GM06990 (cell line): ENCODE data around the gene TOMM6.

ENCODE experiments used
- DNase-seq: peaks from one replicate; pipeline ENCODE4 v3.0.0-alpha.2; 2011; ENCODE audit not compliant: insufficient read length; ENCODE audit errors: extremely low read depth
- H3K27me3 ChIP-seq: replicated peaks from 2 replicates; pipeline ENCODE4 v1.6.0; 2011; ENCODE audit warnings: low read length; ENCODE audit not compliant: control insufficient read depth, insufficient read depth
- H3K36me3 ChIP-seq: 2 replicates; pipeline ENCODE4 v1.5.1; 2011; ENCODE audit warnings: low read length; ENCODE audit not compliant: control insufficient read depth, insufficient read depth
- H3K4me3 ChIP-seq: replicated peaks from 2 replicates; pipeline ENCODE4 v1.5.1; 2011; ENCODE audit warnings: low read depth, mild to moderate bottlenecking, control low read depth, low read length
- CTCF ChIP-seq: IDR thresholded peaks from 2 replicates; pipeline ENCODE4 v1.5.1; 2011; ENCODE audit warnings: low read length, control low read depth, mild to moderate bottlenecking, inconsistent platforms; ENCODE audit not compliant: insufficient read depth, poor library complexity, severe bottlenecking

The TOMM6 gene

DNA sequence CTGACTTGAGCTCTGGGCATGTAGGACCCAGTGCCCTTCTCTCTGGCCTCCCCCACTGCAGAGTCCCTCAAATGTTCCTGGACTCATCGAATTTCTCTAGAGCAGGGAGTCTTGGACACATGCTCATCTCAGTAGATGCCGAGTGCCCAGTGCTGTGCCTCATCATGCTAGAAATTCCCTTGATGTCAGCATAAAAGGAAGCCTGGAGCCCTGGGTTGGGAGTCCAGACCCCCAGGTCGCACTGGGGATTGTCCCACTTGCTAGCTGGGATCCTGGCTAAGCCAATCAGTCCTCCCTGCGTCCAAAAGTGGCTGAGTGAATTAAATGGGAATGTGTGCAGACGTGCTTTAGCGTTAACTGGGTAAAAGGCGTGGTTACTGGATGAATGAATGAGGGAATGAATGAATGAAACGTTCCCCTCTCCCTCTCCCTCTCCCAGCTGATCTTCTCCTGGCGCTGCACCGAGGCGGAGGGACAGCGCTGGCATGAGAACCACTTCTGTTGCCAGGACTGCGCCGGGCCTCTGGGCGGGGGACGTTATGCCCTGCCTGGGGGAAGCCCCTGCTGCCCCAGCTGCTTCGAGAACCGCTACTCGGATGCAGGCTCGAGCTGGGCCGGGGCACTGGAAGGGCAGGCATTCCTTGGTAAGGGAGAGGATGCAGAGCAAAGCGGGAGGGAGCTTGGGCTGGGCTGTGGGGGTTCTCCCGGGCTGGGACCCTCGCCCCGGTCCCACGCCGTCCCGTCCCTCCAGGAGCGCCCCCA is 1.6 kb upstream of the TOMM6 start:
- no peak for DNase-seq
- no peak for TF ChIP-seq CTCF
- Histone ChIP-seq H3K27me3 (no peaks in the 10 kb centered on the region), H3K4me3 (peak overlapping the region; percentile 98), H3K36me3 (peaks cover 5% of the 10 kb centered on the region)

DNA sequence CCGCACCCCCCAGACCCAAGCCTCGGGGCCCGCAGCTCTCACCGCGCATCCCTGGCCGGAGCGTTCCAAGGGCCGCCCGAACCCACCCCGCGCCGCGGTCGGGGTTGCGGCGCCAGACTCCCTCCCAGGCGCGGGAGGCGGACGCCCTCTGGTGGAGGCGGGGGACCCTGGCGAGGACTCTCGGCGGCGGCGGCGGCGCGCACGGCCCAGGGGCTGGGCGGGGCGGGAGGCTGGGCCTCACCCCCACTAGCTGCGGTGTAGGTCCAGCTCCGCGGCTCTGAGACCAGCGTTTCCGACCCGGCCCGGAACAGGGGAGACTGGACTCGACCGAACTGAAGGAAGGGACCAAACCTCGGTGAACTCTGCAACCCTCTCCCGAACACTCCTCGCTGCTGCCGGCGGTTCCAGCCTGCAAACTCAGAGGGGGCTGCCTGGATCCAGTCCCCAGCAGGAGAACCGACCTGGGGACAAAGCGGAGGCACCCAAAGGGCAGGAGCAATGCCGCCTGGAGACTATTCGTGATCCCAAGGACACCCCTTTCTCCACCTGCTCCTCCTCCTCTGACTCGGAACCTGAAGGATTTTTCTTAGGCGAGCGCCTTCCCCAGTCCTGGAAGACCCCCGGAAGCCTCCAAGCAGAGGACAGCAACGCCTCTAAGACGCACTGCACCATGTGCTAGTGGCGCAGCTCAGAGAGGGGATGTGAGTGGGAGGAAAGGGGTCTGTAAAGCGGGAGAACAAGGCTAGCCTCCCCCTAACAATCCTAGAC is 859 bp upstream of the TOMM6 start:
- peak overlapping the region; percentile 98 for H3K4me3 ChIP-seq
- peak; percentile 40 for TF ChIP-seq CTCF
- H3K36me3 ChIP-seq, result peaks cover 5% of the 10 kb centered on the region
- DNase-seq, result peak; percentile 85
- H3K27me3 ChIP-seq, result no peaks in the 10 kb centered on the region

- DNase-seq, result no peak
- no peak overlapping the region for H3K4me3 ChIP-seq
- no peak for TF ChIP-seq CTCF
- H3K27me3 ChIP-seq, result no peaks in the 10 kb centered on the region
- H3K36me3 ChIP-seq, result peaks cover 7% of the 10 kb centered on the region
Measured at GRCh38 chr6:41789390-41789724, 1.9 kb downstream of the TOMM6 start.

DNA sequence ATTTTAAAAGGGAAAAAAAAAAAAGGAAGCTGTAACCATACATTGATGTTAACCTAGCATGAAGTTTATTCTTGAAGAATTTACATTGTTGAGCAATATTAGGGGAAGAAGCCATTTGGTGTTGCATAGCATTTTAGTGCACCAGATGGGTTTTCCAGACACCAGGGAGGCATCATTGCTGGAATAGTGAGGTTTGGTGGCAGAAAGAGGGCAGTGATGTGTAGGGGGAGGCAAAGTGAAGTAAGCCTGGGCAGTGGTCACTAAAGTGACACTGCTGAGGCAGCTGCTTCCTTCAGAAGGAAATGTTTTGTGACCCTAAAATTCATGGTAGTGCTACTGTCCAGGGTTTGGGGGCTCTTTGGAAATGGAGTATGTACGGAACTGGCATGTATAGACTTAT is 2.6 kb downstream of the TOMM6 start:
- no peak for TF ChIP-seq CTCF
- no peak for DNase-seq
- H3K36me3 ChIP-seq, result peaks cover 7% of the 10 kb centered on the region
- H3K4me3 ChIP-seq, result no peak overlapping the region
- H3K27me3 ChIP-seq, result no peaks in the 10 kb centered on the region

DNA sequence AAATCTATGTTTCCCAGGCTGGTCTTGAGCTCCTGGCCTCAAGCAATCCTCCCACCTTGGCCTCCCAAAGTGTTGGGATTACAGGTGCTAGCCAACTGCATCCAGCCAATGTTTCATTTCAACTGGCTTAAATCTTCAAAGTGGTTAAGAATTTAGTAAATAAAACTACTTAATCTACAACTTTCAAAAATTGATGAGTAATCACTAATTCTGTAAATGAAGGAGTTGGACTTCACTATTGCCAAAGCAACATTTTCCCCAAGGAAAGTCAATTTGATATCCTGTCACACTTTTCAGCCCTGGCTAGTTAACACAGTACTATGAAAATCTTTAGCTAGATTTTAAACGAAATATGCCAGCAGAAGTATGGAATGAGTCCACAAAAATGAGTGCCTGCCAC is 3.8 kb downstream of the TOMM6 start:
- H3K36me3 ChIP-seq, result peaks cover 7% of the 10 kb centered on the region
- no peak for DNase-seq
- no peaks in the 10 kb centered on the region for H3K27me3 ChIP-seq
- no peak for TF ChIP-seq CTCF
- H3K4me3 ChIP-seq, result no peak overlapping the region

DNA sequence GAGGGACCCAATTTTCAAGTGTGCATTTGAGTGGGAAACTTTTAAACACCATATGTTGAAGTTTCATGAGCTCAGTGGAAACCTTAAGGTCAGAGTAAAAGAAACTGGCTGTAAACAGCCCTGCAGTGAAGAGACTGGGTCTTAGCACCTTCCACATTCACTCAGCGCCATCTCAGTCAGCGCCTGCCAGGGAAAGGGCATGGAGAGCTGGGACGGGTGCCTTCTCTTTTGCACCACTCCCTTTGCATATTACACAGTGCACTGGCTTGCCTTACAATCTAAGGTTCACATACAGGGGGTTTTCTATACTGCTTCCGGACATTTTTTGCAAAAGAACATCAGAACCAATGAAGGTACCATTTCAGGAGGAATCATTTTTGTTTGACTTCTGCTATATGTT is 4.5 kb downstream of the TOMM6 start:
- H3K27me3 ChIP-seq, result no peaks in the 10 kb centered on the region
- TF ChIP-seq CTCF, result no peak
- DNase-seq, result no peak
- peaks cover 7% of the 10 kb centered on the region for H3K36me3 ChIP-seq
- H3K4me3 ChIP-seq, result no peak overlapping the region
